Neural cell (in vitro differentiated cells): ENCODE results near the gene ERC2. TPM values are rescaled to one million over a fixed set of nuclear protein-coding genes. Genes with fewer than 3 reads are reported as not detected.

Experiments
- H2AFZ ChIP-seq: fragments of 200-600, 300-800 bp; sonication (generic), shearing (Covaris generic); 2 replicates; pipeline ENCODE4 v1.6.0; 2014; ENCODE audit warnings: low read depth, mild to moderate bottlenecking, antibody characterized with exemption, low read length, moderate library complexity
- H3F3A ChIP-seq: fragments of 200-600 bp; shearing (Covaris generic); 2 replicates; pipeline ENCODE4 v1.6.1; 2016; ENCODE audit warnings: mild to moderate bottlenecking, moderate library complexity, mixed read lengths, antibody characterized with exemption, low read length; ENCODE audit not compliant: insufficient read depth, poor library complexity, severe bottlenecking
- H3K27ac ChIP-seq: fragments of 200-600, 300-800 bp; sonication (generic), shearing (Covaris generic); 2 replicates; pipeline ENCODE4 v1.5.1; 2014; ENCODE audit warnings: mild to moderate bottlenecking, low read length, moderate library complexity
- H3K27me3 ChIP-seq: fragments of 300-800, 200-600 bp; sonication (generic), shearing (Covaris generic); 2 replicates; pipeline ENCODE4 v1.6.0; 2014; ENCODE audit warnings: mild to moderate bottlenecking, low read depth, low read length, moderate library complexity; ENCODE audit not compliant: insufficient read depth
- H3K36me3 ChIP-seq: fragments of 300-800, 200-600 bp; sonication (generic), shearing (Covaris generic); 2 replicates; pipeline ENCODE4 v1.5.1; 2014; ENCODE audit warnings: mild to moderate bottlenecking, antibody characterized with exemption, low read length, moderate library complexity; ENCODE audit not compliant: insufficient read depth
- H3K4me2 ChIP-seq: fragments of 300-800, 200-600 bp; sonication (generic), shearing (Covaris generic); 2 replicates; pipeline ENCODE4 v1.6.0; 2014; ENCODE audit warnings: mild to moderate bottlenecking, low read length
- H3K4me3 ChIP-seq: fragments of 300-800, 200-600 bp; sonication (generic), shearing (Covaris generic); 2 replicates; pipeline ENCODE4 v1.5.1; 2014; ENCODE audit warnings: mild to moderate bottlenecking, low read length, moderate library complexity
- H3K79me2 ChIP-seq: fragments of 200-600 bp; shearing (Covaris generic); replicated peaks from 2 replicates; pipeline ENCODE4 v1.6.0; 2014; ENCODE audit warnings: mild to moderate bottlenecking, low read length, moderate library complexity; ENCODE audit not compliant: insufficient read depth
- H3K9ac ChIP-seq: fragments of 300-800, 200-600 bp; sonication (generic), shearing (Covaris generic); 2 replicates; pipeline ENCODE4 v1.6.1; 2016; ENCODE audit warnings: mild to moderate bottlenecking, low read length, mixed read lengths
- H3K9me2 ChIP-seq: fragments of 200-600 bp; shearing (Covaris generic); 2 replicates; pipeline ENCODE4 v1.6.1; 2016; ENCODE audit warnings: mild to moderate bottlenecking, low read length, mixed read lengths; ENCODE audit not compliant: insufficient read depth
- H3K9me3 ChIP-seq: fragments of 200-600, 300-800 bp; sonication (generic), shearing (Covaris generic); 2 replicates; pipeline ENCODE4 v1.6.1; 2016; ENCODE audit warnings: mild to moderate bottlenecking, mixed run types, low read length, moderate library complexity, mixed read lengths
- H4K20me1 ChIP-seq: fragments of 200-600 bp; shearing (Covaris generic); 2 replicates; pipeline ENCODE4 v1.6.1; 2016; ENCODE audit warnings: mild to moderate bottlenecking, mixed run types; ENCODE audit not compliant: insufficient read depth
- CTCF ChIP-seq: fragments of 450-650 bp; IDR thresholded peaks from 2 replicates; pipeline ENCODE4 v1.5.1; 2014; ENCODE audit warnings: antibody characterized with exemption, mild to moderate bottlenecking, moderate library complexity; ENCODE audit not compliant: poor library complexity, severe bottlenecking
- EP300 ChIP-seq: fragments of 450-650 bp; conservative IDR thresholded peaks from 2 replicates; pipeline ENCODE4 v1.6.1; 2014; ENCODE audit warnings: antibody characterized with exemption, mild to moderate bottlenecking, moderate library complexity; ENCODE audit not compliant: poor library complexity, severe bottlenecking
- MXI1 ChIP-seq: fragments of 450-650 bp; conservative IDR thresholded peaks from 2 replicates; pipeline ENCODE4 v1.6.1; 2014; ENCODE audit warnings: antibody characterized with exemption, mild to moderate bottlenecking; ENCODE audit not compliant: poor library complexity, severe bottlenecking
- POLR2AphosphoS5 ChIP-seq: IDR thresholded peaks from 2 replicates; pipeline ENCODE4 v1.6.1; 2012
- SMC3 ChIP-seq: fragments of 450-650 bp; conservative IDR thresholded peaks from 2 replicates; pipeline ENCODE4 v1.6.1; 2014; ENCODE audit warnings: antibody characterized with exemption, mild to moderate bottlenecking, moderate library complexity; ENCODE audit not compliant: poor library complexity
- polyA plus RNA-seq: library from polyadenylated mRNA; depleted of rRNA; stranded (reverse); fragments of >200 nt; gene quantifications from 2 replicates; pipeline ENCODE4 v1.2.3, GENCODE V29; 2014
- TF ChIP-seq, protein P1 (sequence below): IDR thresholded peaks from 2 replicates; pipeline ENCODE4 v1.6.1; 2012; ENCODE audit warnings: borderline replicate concordance

ERC2 gene
- polyA plus RNA-seq, 1 donor from 2014 or later: 60.4 TPM

- Histone ChIP-seq H3K79me2 (no peaks in the 10 kb centered on the region), H2AFZ (no peak overlapping the region), H3K9me2 (no peaks in the 10 kb centered on the region), H3K27ac (no peak overlapping the region), H3K9ac (no peak overlapping the region), H3K27me3 (no peaks in the 10 kb centered on the region), H4K20me1 (no peaks in the 10 kb centered on the region), H3K36me3 (no peaks in the 10 kb centered on the region), H3K9me3 (no peaks in the 10 kb centered on the region), H3K4me3 (no peak overlapping the region), H3K4me2 (no peak overlapping the region), H3F3A (no peaks in the 10 kb centered on the region)
- TF ChIP-seq CTCF: no peak
Observed at GRCh38 chr3:55524565-55525244, 943.6 kb downstream of the ERC2 start.

GRCh38 chr3:55523471-55523870, 944.8 kb downstream of the ERC2 start:
- no peak overlapping the region for H3K9ac ChIP-seq
- no peak overlapping the region for H3K4me3 ChIP-seq
- TF ChIP-seq EP300: no peak
- no peak for TF ChIP-seq SMC3
- TF ChIP-seq, protein P1, sequence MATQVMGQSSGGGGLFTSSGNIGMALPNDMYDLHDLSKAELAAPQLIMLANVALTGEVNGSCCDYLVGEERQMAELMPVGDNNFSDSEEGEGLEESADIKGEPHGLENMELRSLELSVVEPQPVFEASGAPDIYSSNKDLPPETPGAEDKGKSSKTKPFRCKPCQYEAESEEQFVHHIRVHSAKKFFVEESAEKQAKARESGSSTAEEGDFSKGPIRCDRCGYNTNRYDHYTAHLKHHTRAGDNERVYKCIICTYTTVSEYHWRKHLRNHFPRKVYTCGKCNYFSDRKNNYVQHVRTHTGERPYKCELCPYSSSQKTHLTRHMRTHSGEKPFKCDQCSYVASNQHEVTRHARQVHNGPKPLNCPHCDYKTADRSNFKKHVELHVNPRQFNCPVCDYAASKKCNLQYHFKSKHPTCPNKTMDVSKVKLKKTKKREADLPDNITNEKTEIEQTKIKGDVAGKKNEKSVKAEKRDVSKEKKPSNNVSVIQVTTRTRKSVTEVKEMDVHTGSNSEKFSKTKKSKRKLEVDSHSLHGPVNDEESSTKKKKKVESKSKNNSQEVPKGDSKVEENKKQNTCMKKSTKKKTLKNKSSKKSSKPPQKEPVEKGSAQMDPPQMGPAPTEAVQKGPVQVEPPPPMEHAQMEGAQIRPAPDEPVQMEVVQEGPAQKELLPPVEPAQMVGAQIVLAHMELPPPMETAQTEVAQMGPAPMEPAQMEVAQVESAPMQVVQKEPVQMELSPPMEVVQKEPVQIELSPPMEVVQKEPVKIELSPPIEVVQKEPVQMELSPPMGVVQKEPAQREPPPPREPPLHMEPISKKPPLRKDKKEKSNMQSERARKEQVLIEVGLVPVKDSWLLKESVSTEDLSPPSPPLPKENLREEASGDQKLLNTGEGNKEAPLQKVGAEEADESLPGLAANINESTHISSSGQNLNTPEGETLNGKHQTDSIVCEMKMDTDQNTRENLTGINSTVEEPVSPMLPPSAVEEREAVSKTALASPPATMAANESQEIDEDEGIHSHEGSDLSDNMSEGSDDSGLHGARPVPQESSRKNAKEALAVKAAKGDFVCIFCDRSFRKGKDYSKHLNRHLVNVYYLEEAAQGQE: no peak
- TF ChIP-seq MXI1: no peak
- TF ChIP-seq POLR2AphosphoS5: no peak
- H3K4me2 ChIP-seq: no peak overlapping the region
- H3K79me2 ChIP-seq: no peaks in the 10 kb centered on the region
- H3K27me3 ChIP-seq: no peaks in the 10 kb centered on the region
- no peaks in the 10 kb centered on the region for H4K20me1 ChIP-seq
- H2AFZ ChIP-seq: no peak overlapping the region
- no peak overlapping the region for H3K27ac ChIP-seq
- no peaks in the 10 kb centered on the region for H3K9me3 ChIP-seq
- no peaks in the 10 kb centered on the region for H3K36me3 ChIP-seq
- no peaks in the 10 kb centered on the region for H3F3A ChIP-seq
- H3K9me2 ChIP-seq: no peaks in the 10 kb centered on the region

GRCh38 chr3:55521738-55522421, 946.4 kb downstream of the ERC2 start:
- Histone ChIP-seq H3K9me3 (no peaks in the 10 kb centered on the region), H4K20me1 (no peaks in the 10 kb centered on the region), H3K79me2 (no peaks in the 10 kb centered on the region), H3K4me3 (no peak overlapping the region), H3K9me2 (no peaks in the 10 kb centered on the region), H3F3A (no peaks in the 10 kb centered on the region), H3K9ac (no peak overlapping the region), H3K36me3 (no peaks in the 10 kb centered on the region), H3K27ac (no peak overlapping the region), H3K4me2 (no peak overlapping the region), H2AFZ (no peak overlapping the region), H3K27me3 (no peaks in the 10 kb centered on the region)
- TF ChIP-seq MXI1: no peak
- TF ChIP-seq EP300: no peak
